ENCODE measurements around the gene MR1. TPM values are rescaled to one million over a fixed set of nuclear protein-coding genes. Genes with fewer than 3 reads are reported as not detected.
A peak's percentile ranks its signal among the peaks of the same experiment; 100 is the strongest.

MR1 gene
- total RNA-seq, 4 donors from 2014 or later = 1.6 to 3.5 (median 3.0) TPM

- Histone ChIP-seq H3K36me3 (no peaks in the 10 kb centered on the region), H3K9me3 (no peaks in the 10 kb centered on the region), H3K4me3 (no peak overlapping the region), H3K27ac (no peak overlapping the region), H3K27me3 (no peaks in the 10 kb centered on the region), H3K4me1 (peaks cover 27 to 44% of the 10 kb centered on the region in 2 donors)
- TF ChIP-seq POLR2A (IDR thresholded peaks at IDR 0.05) = no peak
- no peak for TF ChIP-seq CTCF (IDR thresholded peaks at IDR 0.05 in 4 of 5, conservative IDR thresholded peaks at IDR 0.05 in 1 of 5)
- intact Hi-C loops (cut with DNase I; ENCODE audit: low total_unique reads) = no loop called here
- in situ Hi-C loops (cut with MboI; ENCODE audit: low sequenced_read_pairs in 4 of 4) = no loop called here
- ATAC-seq (no peak), DNase-seq (no peak)
These were observed 67.2 kb downstream of the MR1 start for GRCh38 chr1:181100934-181101333.

GRCh38 chr1:181101581-181102226 is 67.9 kb downstream of the MR1 start:
- no peak overlapping the region for H3K4me3 ChIP-seq
- no peaks in the 10 kb centered on the region for H3K36me3 ChIP-seq
- no peak for DNase-seq
- no peaks in the 10 kb centered on the region for H3K27me3 ChIP-seq
- TF ChIP-seq CTCF (IDR thresholded peaks at IDR 0.05 in 4 of 5, conservative IDR thresholded peaks at IDR 0.05 in 1 of 5) (no peak), POLR2A (IDR thresholded peaks at IDR 0.05) (no peak)
- ATAC-seq = no peak
- in situ Hi-C loops (cut with MboI; ENCODE audit: low sequenced_read_pairs in 4 of 4) (no loop called here), intact Hi-C loops (cut with DNase I; ENCODE audit: low total_unique reads) (no loop called here)
- no peaks in the 10 kb centered on the region for H3K9me3 ChIP-seq
- peaks cover 29 to 45% of the 10 kb centered on the region in 2 donors for H3K4me1 ChIP-seq
- peak overlapping the region in 1 of 4 donors; percentile 39 for H3K27ac ChIP-seq

GRCh38 chr1:181102841-181103240 is 69.1 kb downstream of the MR1 start:
- no peaks in the 10 kb centered on the region for H3K27me3 ChIP-seq
- DNase-seq (no peak), ATAC-seq (no peak)
- peaks cover 29 to 39% of the 10 kb centered on the region in 2 donors for H3K4me1 ChIP-seq
- intact Hi-C loops (cut with DNase I; ENCODE audit: low total_unique reads) = no loop called here
- no peaks in the 10 kb centered on the region for H3K36me3 ChIP-seq
- no peak overlapping the region for H3K27ac ChIP-seq
- no peaks in the 10 kb centered on the region for H3K9me3 ChIP-seq
- in situ Hi-C loops (cut with MboI; ENCODE audit: low sequenced_read_pairs in 4 of 4) = no loop called here
- H3K4me3 ChIP-seq = no peak overlapping the region
- TF ChIP-seq CTCF (IDR thresholded peaks at IDR 0.05 in 4 of 5, conservative IDR thresholded peaks at IDR 0.05 in 1 of 5) (no peak), POLR2A (IDR thresholded peaks at IDR 0.05) (no peak)

- Histone ChIP-seq H3K9me3 (no peaks in the 10 kb centered on the region), H3K4me1 (peaks cover 29 to 39% of the 10 kb centered on the region in 2 donors), H3K4me3 (no peak overlapping the region), H3K27ac (no peak overlapping the region), H3K36me3 (no peaks in the 10 kb centered on the region), H3K27me3 (no peaks in the 10 kb centered on the region)
- in situ Hi-C loops (cut with MboI; ENCODE audit: low sequenced_read_pairs in 4 of 4) (no loop called here), intact Hi-C loops (cut with DNase I; ENCODE audit: low total_unique reads) (no loop called here)
- no peak for ATAC-seq
- TF ChIP-seq CTCF (IDR thresholded peaks at IDR 0.05 in 4 of 5, conservative IDR thresholded peaks at IDR 0.05 in 1 of 5) = no peak
- TF ChIP-seq POLR2A (IDR thresholded peaks at IDR 0.05) = no peak
- DNase-seq = no peak
These were observed 69.6 kb downstream of the MR1 start for GRCh38 chr1:181103399-181103798.

All from gastrocnemius medialis (tissue), 4 donors.